Activated CD8-positive, alpha-beta memory T cell treated with anti-CD3 and anti-CD28 coated beads for 24 hours (primary cell): ENCODE results near the gene PAK1IP1.
"Not testable (repeated sequence)": the region's sequence is repeated elsewhere in the genome, so short reads cannot be mapped to it uniquely, and the experiment has no call there.

Experiments
- DNase-seq: peaks from one replicate; pipeline ENCODE4 v3.0.0-alpha.2; 2020

PAK1IP1 gene

GRCh38 chr6:10692965-10693538 lies 1.7 kb upstream of the PAK1IP1 start:
- DNase-seq, result no peak

- DNase-seq, result no peak
Measured at GRCh38 chr6:10695086-10695657, 400 bp downstream of the PAK1IP1 start.

GRCh38 chr6:10696655-10697054 lies 1.9 kb downstream of the PAK1IP1 start:
- no peak for DNase-seq

- no peak for DNase-seq
Measured at GRCh38 chr6:10713962-10714361, 19.2 kb downstream of the PAK1IP1 start.

- peak; percentile 74 for DNase-seq
Measured at GRCh38 chr6:10719296-10719963, 24.7 kb downstream of the PAK1IP1 start.

- DNase-seq, result no peak
Measured at GRCh38 chr6:10719964-10720264, 25.1 kb downstream of the PAK1IP1 start.

GRCh38 chr6:10720265-10720959 lies 25.6 kb downstream of the PAK1IP1 start:
- peak; percentile 85 for DNase-seq

- DNase-seq, result not testable (repeated sequence)
Measured at GRCh38 chr6:10720960-10721849, 26.4 kb downstream of the PAK1IP1 start.

GRCh38 chr6:10721850-10722569 lies 27.2 kb downstream of the PAK1IP1 start:
- no peak for DNase-seq

- DNase-seq, result no peak
Measured at GRCh38 chr6:10722570-10722819, 27.7 kb downstream of the PAK1IP1 start.

- DNase-seq, result peak; percentile 94
Measured at GRCh38 chr6:10722820-10723566, 28.2 kb downstream of the PAK1IP1 start, which contains the start of gene TMEM14C. TSS of gene TMEM14C (plus strand) at chr6:10723070. CDS start at chr6:10724614, 1,544 bp downstream.

GRCh38 chr6:10723567-10723881 lies 28.8 kb downstream of the PAK1IP1 start:
- no peak for DNase-seq

- no peak for DNase-seq
Measured at GRCh38 chr6:10725044-10725443, 30.3 kb downstream of the PAK1IP1 start.

- DNase-seq, result no peak
Measured at GRCh38 chr6:10725716-10726115, 30.9 kb downstream of the PAK1IP1 start.

GRCh38 chr6:10730254-10730653 lies 35.5 kb downstream of the PAK1IP1 start:
- DNase-seq, result no peak

GRCh38 chr6:10733151-10733715 lies 38.5 kb downstream of the PAK1IP1 start:
- no peak for DNase-seq

GRCh38 chr6:10733863-10734262 lies 39.1 kb downstream of the PAK1IP1 start:
- DNase-seq, result no peak

GRCh38 chr6:10736731-10737130 lies 42.0 kb downstream of the PAK1IP1 start:
- DNase-seq, result no peak

- peak; percentile 38 for DNase-seq
Measured at GRCh38 chr6:10740061-10740460, 45.3 kb downstream of the PAK1IP1 start.

- not testable (repeated sequence) for DNase-seq
Measured at GRCh38 chr6:10741643-10742042, 46.9 kb downstream of the PAK1IP1 start.

GRCh38 chr6:10742251-10742650 lies 47.5 kb downstream of the PAK1IP1 start:
- no peak for DNase-seq

- no peak for DNase-seq
Measured at GRCh38 chr6:10743515-10743914, 48.7 kb downstream of the PAK1IP1 start.
